Tibial nerve (tissue), 3 donors: ENCODE measurements around the gene PTPRT.

ENCODE experiments used
- CTCF ChIP-seq, 5 experiments: fragments of 200-600 bp in 3 of 5; fragments of 450-650 bp in 2 of 5; sonication (generic) in 3 of 5; IDR thresholded peaks; one replicate each; pipeline ENCODE4 v1.5.1; 2016 to 2019; ENCODE audit warnings: antibody characterized with exemption in 5 of 5, mild to moderate bottlenecking in 3 of 5, moderate library complexity in 2 of 5
- POLR2A ChIP-seq, 2 donors: fragments of 450-650 bp; IDR thresholded peaks; one replicate each; pipeline ENCODE4 v1.6.1; 2017; ENCODE audit warnings: antibody characterized with exemption in 2 of 2, mild to moderate bottlenecking in 2 of 2, moderate library complexity in 2 of 2

- TF ChIP-seq POLR2A (IDR thresholded peaks at IDR 0.05), result no peak
- no peak for TF ChIP-seq CTCF (IDR thresholded peaks at IDR 0.05)
Measured at GRCh38 chr20:42982218-42982617, 207.5 kb downstream of the PTPRT start.
